AG09309 (cell line): ENCODE measurements around the gene MYO1D.

Source experiments
- DNase-seq: peaks from one replicate; pipeline ENCODE4 v3.0.0-alpha.2; 2010; ENCODE audit warnings: low read depth
- H3K4me3 ChIP-seq: 2 replicates; pipeline ENCODE4 v1.5.1; 2011; ENCODE audit warnings: mild to moderate bottlenecking, low read depth, low read length, moderate library complexity; ENCODE audit not compliant: control insufficient read depth
- TF ChIP-seq, protein P1 (sequence below): IDR thresholded peaks from 2 replicates; pipeline ENCODE4 v1.5.1; 2011; ENCODE audit warnings: mild to moderate bottlenecking, low read depth, low read length, inconsistent platforms; ENCODE audit not compliant: insufficient read depth, control insufficient read depth; ENCODE audit errors: missing control alignments

The MYO1D gene

DNA sequence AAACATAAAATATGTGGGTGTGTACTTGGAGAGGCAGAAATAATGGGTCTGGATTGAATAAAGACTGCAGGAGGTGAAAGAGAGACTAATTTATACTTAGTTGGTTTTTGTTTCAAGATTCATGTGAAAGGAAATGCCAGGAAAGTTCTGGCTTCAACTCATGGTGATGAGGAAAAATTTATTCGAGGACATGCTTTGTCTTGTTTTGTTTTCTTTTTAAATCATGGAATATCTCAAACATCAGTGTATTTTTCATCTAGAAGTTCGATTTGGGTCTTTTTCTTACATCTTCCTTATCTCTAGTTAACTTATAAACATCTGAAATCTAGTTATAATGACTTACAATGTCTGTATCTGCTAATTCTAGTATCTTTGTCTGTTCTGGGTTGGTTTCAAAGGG, 275.1 kb downstream of the MYO1D start:
- TF ChIP-seq, protein P1, sequence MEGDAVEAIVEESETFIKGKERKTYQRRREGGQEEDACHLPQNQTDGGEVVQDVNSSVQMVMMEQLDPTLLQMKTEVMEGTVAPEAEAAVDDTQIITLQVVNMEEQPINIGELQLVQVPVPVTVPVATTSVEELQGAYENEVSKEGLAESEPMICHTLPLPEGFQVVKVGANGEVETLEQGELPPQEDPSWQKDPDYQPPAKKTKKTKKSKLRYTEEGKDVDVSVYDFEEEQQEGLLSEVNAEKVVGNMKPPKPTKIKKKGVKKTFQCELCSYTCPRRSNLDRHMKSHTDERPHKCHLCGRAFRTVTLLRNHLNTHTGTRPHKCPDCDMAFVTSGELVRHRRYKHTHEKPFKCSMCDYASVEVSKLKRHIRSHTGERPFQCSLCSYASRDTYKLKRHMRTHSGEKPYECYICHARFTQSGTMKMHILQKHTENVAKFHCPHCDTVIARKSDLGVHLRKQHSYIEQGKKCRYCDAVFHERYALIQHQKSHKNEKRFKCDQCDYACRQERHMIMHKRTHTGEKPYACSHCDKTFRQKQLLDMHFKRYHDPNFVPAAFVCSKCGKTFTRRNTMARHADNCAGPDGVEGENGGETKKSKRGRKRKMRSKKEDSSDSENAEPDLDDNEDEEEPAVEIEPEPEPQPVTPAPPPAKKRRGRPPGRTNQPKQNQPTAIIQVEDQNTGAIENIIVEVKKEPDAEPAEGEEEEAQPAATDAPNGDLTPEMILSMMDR, result no peak
- DNase-seq, result no peak
- no peak overlapping the region for H3K4me3 ChIP-seq

DNA sequence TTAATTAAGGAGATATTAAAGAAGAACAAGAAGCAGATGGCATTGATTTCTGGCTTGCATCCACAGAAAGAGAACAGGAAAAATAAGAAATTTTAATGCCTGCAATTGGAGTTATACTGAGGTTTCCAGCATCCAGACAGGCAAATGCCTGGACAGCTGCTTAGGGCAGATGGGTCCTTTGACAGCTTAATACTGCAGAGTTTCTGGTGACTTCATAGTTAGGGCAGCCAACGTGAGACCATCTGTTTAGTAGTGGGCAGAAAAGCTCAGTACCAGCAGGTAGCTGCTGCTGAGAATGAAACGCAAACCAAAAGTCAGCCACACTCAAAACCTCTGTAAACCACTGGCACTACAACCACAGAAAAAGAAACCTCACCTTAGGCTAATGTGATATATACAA, 280.3 kb downstream of the MYO1D start:
- no peak for DNase-seq
- TF ChIP-seq, protein P1, result no peak
- H3K4me3 ChIP-seq, result no peak overlapping the region

DNA sequence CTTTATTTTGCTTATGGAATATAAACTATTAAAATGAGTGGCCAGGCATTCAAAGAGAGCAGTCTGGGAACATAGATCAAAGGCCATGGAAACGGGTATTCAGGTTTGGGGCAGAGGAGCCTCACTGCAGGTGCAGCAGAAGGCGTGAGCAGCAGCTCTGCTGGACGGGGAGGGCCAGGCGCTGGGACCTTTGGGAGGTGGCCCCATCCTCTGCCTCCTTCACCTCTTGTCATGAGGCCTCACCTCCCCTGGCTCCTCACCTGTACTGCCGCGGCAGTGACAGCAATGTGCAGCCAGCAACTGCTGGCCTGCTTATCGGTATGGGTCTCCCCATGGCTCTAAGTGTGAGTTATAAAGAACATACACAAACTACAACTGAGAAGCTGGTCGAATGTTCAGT, 280.7 kb downstream of the MYO1D start:
- no peak for DNase-seq
- TF ChIP-seq, protein P1, result no peak
- H3K4me3 ChIP-seq, result no peak overlapping the region

DNA sequence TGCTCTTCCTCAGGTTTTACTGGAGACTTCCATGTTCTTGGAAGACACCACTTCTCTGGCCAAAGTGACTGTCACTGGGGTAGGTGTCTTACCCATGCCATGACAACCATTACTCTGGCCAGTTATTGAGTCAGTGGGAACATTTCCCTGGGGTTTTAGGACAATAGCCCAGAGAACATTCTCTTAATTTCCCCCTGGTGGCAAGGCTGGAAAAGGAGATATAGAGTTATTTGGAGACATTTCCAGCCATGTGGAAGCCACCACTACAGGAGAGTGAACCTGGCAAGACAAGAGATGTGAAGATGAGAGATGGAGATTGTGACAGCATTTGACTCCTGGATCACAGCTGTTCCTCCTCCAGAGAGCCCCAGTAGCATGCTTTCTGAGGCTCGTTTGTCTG, 283.9 kb downstream of the MYO1D start:
- no peak for DNase-seq
- TF ChIP-seq, protein P1, result no peak
- H3K4me3 ChIP-seq, result no peak overlapping the region

DNA sequence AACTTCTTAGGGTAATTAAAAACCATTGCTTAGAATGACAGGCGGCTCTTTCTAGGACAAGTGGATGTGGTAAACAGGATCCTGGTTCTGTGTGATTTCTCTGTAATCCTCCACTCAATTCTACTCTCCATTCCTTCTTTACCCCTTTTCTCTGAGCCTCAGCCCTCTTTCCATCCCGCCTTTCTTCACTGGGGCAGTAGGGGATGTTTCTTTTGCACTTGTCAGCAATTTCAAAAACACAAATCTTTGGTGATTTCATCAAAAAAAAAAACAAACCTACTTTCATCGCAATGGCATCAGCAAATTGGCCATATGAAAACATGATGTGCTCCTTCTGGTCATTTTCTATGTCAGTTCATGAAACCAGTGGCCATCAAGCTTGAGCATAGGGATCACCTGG, 285.5 kb downstream of the MYO1D start:
- TF ChIP-seq, protein P1, result no peak
- DNase-seq, result no peak
- no peak overlapping the region for H3K4me3 ChIP-seq

DNA sequence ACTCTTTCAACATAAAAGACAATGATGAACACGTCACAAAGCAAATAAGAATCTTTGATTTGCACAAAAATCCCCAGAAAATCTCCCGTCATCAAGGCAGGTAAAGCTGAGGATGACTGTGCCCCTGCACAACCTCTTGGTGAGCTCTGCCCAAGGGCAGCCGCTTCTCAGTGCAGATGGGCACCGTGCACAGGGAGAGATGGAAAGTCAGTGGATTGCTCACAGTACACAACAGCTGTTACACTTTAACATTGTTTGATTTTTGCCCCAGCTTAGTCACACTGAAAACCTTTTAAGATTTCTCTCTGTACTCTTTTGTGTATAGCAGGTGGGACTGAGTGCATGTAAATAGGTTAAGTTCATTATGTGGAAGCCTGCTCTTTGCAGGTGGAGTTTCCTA, 285.9 kb downstream of the MYO1D start:
- DNase-seq, result no peak
- TF ChIP-seq, protein P1, result no peak
- H3K4me3 ChIP-seq, result no peak overlapping the region

DNA sequence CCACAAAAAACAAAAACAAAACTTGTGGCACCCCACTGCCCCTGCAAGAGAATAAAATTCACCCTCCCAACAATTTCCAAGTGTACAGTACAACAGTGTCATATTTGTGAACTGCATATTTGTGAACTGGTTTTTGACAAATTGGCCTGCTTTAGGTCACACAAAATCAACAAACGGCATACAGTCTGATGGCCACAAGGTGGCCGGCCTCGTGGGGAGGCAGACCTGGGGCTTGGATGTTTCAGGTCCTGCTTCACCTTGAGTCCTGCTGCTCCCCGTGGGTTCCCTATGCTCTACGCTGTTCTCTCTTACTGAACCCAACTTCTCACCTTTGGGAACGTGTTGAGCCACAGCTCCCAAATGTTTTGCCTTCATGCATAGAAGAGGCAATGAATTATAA, 287.9 kb downstream of the MYO1D start:
- no peak overlapping the region for H3K4me3 ChIP-seq
- no peak for DNase-seq
- TF ChIP-seq, protein P1, result no peak
